ENCODE measurements around the gene DLAT.
"Not testable (repeated sequence)": the region's sequence is repeated elsewhere in the genome, so short reads cannot be mapped to it uniquely, and the experiment has no call there.

DLAT gene

GRCh38 chr11:112024773-112025678, at the start of gene DLAT:
Gene DLAT (plus strand): TSS chr11:112025408. CDS start chr11:112025473, 65 bp downstream.
- peak; percentile 77 for DNase-seq

- no peak for DNase-seq
These were observed 49.0 kb upstream of the DLAT start for GRCh38 chr11:111976119-111976766.

GRCh38 chr11:111976767-111977145, 48.5 kb upstream of the DLAT start:
- DNase-seq: no peak

- DNase-seq: peak; percentile 22
These were observed 47.8 kb upstream of the DLAT start for GRCh38 chr11:111977146-111978027.

- DNase-seq: no peak
These were observed 47.0 kb upstream of the DLAT start for GRCh38 chr11:111978028-111978771.

GRCh38 chr11:111980062-111980461, 45.1 kb upstream of the DLAT start:
- no peak for DNase-seq

- DNase-seq: no peak
These were observed 43.9 kb upstream of the DLAT start for GRCh38 chr11:111981270-111981669.

GRCh38 chr11:111982019-111982464, 43.2 kb upstream of the DLAT start:
- DNase-seq: peak; percentile 46

- DNase-seq: no peak
These were observed 42.5 kb upstream of the DLAT start for GRCh38 chr11:111982541-111983186.

- no peak for DNase-seq
These were observed 41.8 kb upstream of the DLAT start for GRCh38 chr11:111983187-111983986.

GRCh38 chr11:111986589-111986988, 38.6 kb upstream of the DLAT start:
- no peak for DNase-seq

GRCh38 chr11:111990381-111990780, 34.8 kb upstream of the DLAT start:
- no peak for DNase-seq

- no peak for DNase-seq
These were observed 32.9 kb upstream of the DLAT start for GRCh38 chr11:111992206-111992855.

GRCh38 chr11:111996129-111996528, 29.1 kb upstream of the DLAT start:
- no peak for DNase-seq

- not testable (repeated sequence) for DNase-seq
These were observed 28.5 kb upstream of the DLAT start for GRCh38 chr11:111996669-111997068.

GRCh38 chr11:111999111-111999510, 26.1 kb upstream of the DLAT start:
- no peak for DNase-seq

- DNase-seq: no peak
These were observed 24.5 kb upstream of the DLAT start for GRCh38 chr11:112000703-112001102.

GRCh38 chr11:112002491-112003216, 22.6 kb upstream of the DLAT start:
- DNase-seq: no peak

- peak; percentile 11 for DNase-seq
These were observed 20.8 kb upstream of the DLAT start for GRCh38 chr11:112004389-112004788.

Data from stimulated activated CD4-positive, alpha-beta T cell treated with anti-CD3 and anti-CD28 coated beads, Interleukin-12 subunit alpha, Interleukin-12 subunit beta, amount 100 ng/mL, for 4 hours (primary cell).